ENCODE measurements around the gene GPR153. TPM values are rescaled to one million over a fixed set of nuclear protein-coding genes. Genes with fewer than 3 reads are reported as not detected.

Gene GPR153
- total and polyA plus RNA-seq, 2 donors from 2014 or later: 1.1 to 8.6 TPM

DNA sequence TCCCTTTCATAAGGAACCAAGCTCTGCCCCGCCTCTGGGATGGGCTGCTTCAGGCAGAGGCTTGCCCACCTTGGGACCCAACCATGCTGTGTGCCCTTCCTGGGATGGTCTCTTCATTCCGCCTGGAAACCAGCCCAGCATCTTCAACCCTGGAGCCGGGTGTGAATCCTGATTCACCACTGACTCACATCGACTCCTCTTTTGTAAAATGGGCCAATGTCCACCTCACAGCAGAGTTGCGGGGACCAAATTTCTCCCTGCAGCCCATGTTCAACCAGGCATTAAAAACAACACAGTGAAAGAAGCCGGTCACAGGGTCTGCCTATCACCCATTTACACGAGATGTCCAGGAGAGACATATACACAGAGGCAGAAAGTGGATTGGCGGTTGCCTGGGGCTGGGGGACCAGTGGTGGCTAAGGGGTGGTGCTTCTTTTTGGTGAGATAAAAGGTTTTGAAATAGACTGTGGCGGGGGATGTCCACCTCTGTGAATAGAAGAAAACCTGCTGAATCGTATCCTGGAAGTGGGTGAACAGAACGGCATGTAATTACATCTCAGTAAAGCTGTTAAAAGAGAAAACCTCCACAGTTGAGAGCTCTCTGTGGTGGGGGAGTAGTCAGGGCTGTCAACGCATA, 6.9 kb upstream of the GPR153 start:
- no peaks in the 10 kb centered on the region for H3K36me3 ChIP-seq (ENCODE audit: control insufficient read depth in 2 of 3, insufficient read depth in 3 of 3, low read length in 3 of 3)
- TF ChIP-seq, protein P1, sequence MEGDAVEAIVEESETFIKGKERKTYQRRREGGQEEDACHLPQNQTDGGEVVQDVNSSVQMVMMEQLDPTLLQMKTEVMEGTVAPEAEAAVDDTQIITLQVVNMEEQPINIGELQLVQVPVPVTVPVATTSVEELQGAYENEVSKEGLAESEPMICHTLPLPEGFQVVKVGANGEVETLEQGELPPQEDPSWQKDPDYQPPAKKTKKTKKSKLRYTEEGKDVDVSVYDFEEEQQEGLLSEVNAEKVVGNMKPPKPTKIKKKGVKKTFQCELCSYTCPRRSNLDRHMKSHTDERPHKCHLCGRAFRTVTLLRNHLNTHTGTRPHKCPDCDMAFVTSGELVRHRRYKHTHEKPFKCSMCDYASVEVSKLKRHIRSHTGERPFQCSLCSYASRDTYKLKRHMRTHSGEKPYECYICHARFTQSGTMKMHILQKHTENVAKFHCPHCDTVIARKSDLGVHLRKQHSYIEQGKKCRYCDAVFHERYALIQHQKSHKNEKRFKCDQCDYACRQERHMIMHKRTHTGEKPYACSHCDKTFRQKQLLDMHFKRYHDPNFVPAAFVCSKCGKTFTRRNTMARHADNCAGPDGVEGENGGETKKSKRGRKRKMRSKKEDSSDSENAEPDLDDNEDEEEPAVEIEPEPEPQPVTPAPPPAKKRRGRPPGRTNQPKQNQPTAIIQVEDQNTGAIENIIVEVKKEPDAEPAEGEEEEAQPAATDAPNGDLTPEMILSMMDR (IDR thresholded peaks at IDR 0.05; ENCODE audit: borderline replicate concordance, extremely low read depth, insufficient read depth): no peak
- DNase-seq (peak in 4 of 5 donors; percentile 67 to 78 (median 69)), FAIRE-seq (no peak)
- no peaks in the 10 kb centered on the region for H3K9me3 ChIP-seq (ENCODE audit: control insufficient read depth in 2 of 3, insufficient read depth in 1 of 3, low read length in 3 of 3)
- H3K4me1 ChIP-seq (ENCODE audit: control insufficient read depth in 2 of 3, insufficient read depth in 2 of 3, low read depth in 1 of 3, low read length in 3 of 3): peaks cover 2 to 3% (median 3%) of the 10 kb centered on the region in 3 donors
- intact Hi-C loops (cut with DNase I): no loop called here
- H3K27ac ChIP-seq (ENCODE audit: low read depth in 2 of 2, low read length in 2 of 2): no peak overlapping the region
- H3K9ac ChIP-seq (ENCODE audit: low read length in 3 of 3): no peak overlapping the region
- no peak overlapping the region for H3K4me3 ChIP-seq (ENCODE audit: low read length in 3 of 3)
- no peaks in the 10 kb centered on the region for H3K27me3 ChIP-seq (ENCODE audit: control insufficient read depth, insufficient read depth, low read length)

DNA sequence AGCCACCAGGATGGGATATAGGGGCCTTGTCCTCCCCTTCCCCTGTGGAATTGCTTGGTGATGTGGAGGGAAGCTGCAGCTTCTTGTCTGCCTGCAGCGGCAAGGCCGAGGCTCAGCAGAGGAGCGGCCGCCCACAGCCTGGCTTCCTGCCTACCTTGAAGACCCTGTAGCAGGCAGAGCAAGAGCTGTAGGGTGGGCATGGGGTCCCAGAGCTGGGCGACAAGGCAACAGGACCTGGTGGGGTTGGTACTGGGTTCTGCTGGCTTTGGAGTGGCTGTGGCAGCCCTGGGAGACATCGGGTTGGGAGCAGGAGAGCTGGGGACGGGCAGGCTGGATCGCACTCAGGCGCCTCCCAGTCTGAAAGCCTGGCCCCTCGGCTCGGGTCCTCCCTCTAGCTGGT, 5.7 kb upstream of the GPR153 start:
- no peak overlapping the region for H3K9ac ChIP-seq (ENCODE audit: low read length in 3 of 3)
- no peak overlapping the region for H3K27ac ChIP-seq (ENCODE audit: low read depth in 2 of 2, low read length in 2 of 2)
- H3K4me3 ChIP-seq (ENCODE audit: low read length in 3 of 3): no peak overlapping the region
- H3K4me1 ChIP-seq (ENCODE audit: control insufficient read depth in 2 of 3, insufficient read depth in 2 of 3, low read depth in 1 of 3, low read length in 3 of 3): peaks cover 0 to 3% (median 2%) of the 10 kb centered on the region in 3 donors
- DNase-seq (peak in 1 of 5 donors; percentile 47), FAIRE-seq (no peak)
- no peaks in the 10 kb centered on the region for H3K36me3 ChIP-seq (ENCODE audit: control insufficient read depth in 2 of 3, insufficient read depth in 3 of 3, low read length in 3 of 3)
- TF ChIP-seq, protein P1 (IDR thresholded peaks at IDR 0.05; ENCODE audit: borderline replicate concordance, extremely low read depth, insufficient read depth): no peak
- intact Hi-C loops (cut with DNase I): no loop called here
- H3K27me3 ChIP-seq (ENCODE audit: control insufficient read depth, insufficient read depth, low read length): no peaks in the 10 kb centered on the region
- no peaks in the 10 kb centered on the region for H3K9me3 ChIP-seq (ENCODE audit: control insufficient read depth in 2 of 3, insufficient read depth in 1 of 3, low read length in 3 of 3)

DNA sequence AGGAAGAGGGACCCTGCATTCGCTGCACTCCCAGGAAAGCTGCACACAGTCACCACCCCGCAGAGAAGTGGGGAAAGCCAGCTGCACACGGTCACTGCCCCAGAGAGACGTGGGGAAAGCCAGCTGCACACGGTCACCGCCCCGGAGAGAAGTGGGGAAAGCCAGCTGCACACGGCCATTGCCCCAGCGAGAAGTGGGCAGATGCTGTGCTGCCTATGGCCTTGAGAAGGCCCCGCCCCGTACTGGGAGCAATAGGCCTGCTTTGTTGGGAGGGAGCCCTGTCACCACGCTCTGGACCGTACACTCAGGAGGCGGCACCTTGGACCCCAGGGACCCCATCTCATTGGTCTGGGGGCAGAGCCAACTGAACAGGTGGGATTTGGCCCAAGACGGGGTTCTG, 4.3 kb upstream of the GPR153 start:
- no peak overlapping the region for H3K27ac ChIP-seq (ENCODE audit: low read depth in 2 of 2, low read length in 2 of 2)
- no peak overlapping the region for H3K4me3 ChIP-seq (ENCODE audit: low read length in 3 of 3)
- no peak overlapping the region for H3K9ac ChIP-seq (ENCODE audit: low read length in 3 of 3)
- TF ChIP-seq, protein P1 (IDR thresholded peaks at IDR 0.05; ENCODE audit: borderline replicate concordance, extremely low read depth, insufficient read depth): no peak
- H3K36me3 ChIP-seq (ENCODE audit: control insufficient read depth in 2 of 3, insufficient read depth in 3 of 3, low read length in 3 of 3): no peaks in the 10 kb centered on the region
- no peaks in the 10 kb centered on the region for H3K9me3 ChIP-seq (ENCODE audit: control insufficient read depth in 2 of 3, insufficient read depth in 1 of 3, low read length in 3 of 3)
- intact Hi-C loops (cut with DNase I): no loop called here
- no peaks in the 10 kb centered on the region for H3K27me3 ChIP-seq (ENCODE audit: control insufficient read depth, insufficient read depth, low read length)
- DNase-seq (no peak), FAIRE-seq (no peak)
- peaks cover 0 to 3% (median 2%) of the 10 kb centered on the region in 3 donors for H3K4me1 ChIP-seq (ENCODE audit: control insufficient read depth in 2 of 3, insufficient read depth in 2 of 3, low read depth in 1 of 3, low read length in 3 of 3)

DNA sequence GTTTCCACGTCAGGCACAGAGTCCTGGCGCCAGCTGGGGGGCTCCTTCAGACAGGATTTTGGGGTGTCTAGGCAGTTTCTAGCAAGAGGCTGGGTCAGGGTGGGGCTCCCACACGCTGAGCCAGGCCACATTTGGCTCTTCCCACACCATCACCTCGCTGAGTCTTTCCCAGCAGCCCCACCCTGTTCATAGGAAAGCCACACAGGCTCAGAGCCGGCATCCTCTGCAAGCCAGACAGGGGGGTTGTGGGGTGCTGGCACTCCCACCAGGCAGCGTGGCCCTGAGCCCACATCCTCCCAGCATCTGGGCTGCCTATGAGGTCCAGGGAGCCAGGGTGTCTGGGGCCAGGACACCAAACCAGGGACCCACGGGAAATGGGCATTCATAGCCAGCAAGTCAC, 2.8 kb upstream of the GPR153 start:
- H3K9me3 ChIP-seq (ENCODE audit: control insufficient read depth in 2 of 3, insufficient read depth in 1 of 3, low read length in 3 of 3): no peaks in the 10 kb centered on the region
- DNase-seq: no peak
- H3K4me3 ChIP-seq (ENCODE audit: low read length in 3 of 3): no peak overlapping the region
- H3K27ac ChIP-seq (ENCODE audit: low read depth in 2 of 2, low read length in 2 of 2): no peak overlapping the region
- FAIRE-seq: no peak
- H3K36me3 ChIP-seq (ENCODE audit: control insufficient read depth in 2 of 3, insufficient read depth in 3 of 3, low read length in 3 of 3): no peaks in the 10 kb centered on the region
- intact Hi-C loops (cut with DNase I): no loop called here
- no peak overlapping the region for H3K9ac ChIP-seq (ENCODE audit: low read length in 3 of 3)
- H3K4me1 ChIP-seq (ENCODE audit: control insufficient read depth in 2 of 3, insufficient read depth in 2 of 3, low read depth in 1 of 3, low read length in 3 of 3): peaks cover 0 to 7% (median 2%) of the 10 kb centered on the region in 3 donors
- TF ChIP-seq, protein P1 (IDR thresholded peaks at IDR 0.05; ENCODE audit: borderline replicate concordance, extremely low read depth, insufficient read depth): no peak
- H3K27me3 ChIP-seq (ENCODE audit: control insufficient read depth, insufficient read depth, low read length): no peaks in the 10 kb centered on the region
